Measurements from ENCODE around the gene APEH.

Gene APEH

DNA sequence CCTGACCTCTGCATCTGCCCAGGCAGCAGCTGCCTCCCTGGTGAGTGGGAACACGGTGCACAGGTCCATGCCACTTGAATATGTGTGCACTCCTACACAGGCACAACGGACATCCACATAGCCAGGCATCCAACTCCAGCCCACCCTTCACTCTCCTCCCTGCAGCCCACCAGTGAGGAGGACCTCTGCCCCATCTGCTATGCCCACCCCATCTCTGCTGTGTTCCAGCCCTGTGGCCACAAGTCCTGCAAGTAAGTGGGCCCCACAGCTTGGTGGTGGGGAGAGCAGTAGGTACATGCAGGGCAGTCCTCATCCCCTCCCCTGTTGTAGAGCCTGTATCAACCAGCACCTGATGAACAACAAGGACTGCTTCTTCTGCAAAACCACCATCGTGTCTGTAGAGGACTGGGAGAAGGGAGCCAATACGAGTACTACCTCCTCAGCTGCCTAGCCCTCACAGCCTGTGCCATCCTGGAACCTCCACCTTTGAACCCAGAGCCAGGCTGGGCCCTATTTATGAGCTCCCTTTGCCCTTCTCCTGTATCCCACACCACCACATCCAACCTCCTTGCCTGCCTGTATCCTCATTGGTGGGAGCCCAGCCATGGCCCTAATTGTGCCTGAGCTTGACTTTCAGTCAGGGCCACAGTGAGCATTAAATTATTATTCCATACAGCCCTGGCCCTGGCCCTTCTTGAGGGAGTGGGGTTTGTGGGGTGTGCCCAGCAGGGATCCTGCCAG is 46.9 kb downstream of the APEH start:
- DNase-seq (ENCODE audit: low read depth) = no peak
- TF ChIP-seq, protein P1, sequence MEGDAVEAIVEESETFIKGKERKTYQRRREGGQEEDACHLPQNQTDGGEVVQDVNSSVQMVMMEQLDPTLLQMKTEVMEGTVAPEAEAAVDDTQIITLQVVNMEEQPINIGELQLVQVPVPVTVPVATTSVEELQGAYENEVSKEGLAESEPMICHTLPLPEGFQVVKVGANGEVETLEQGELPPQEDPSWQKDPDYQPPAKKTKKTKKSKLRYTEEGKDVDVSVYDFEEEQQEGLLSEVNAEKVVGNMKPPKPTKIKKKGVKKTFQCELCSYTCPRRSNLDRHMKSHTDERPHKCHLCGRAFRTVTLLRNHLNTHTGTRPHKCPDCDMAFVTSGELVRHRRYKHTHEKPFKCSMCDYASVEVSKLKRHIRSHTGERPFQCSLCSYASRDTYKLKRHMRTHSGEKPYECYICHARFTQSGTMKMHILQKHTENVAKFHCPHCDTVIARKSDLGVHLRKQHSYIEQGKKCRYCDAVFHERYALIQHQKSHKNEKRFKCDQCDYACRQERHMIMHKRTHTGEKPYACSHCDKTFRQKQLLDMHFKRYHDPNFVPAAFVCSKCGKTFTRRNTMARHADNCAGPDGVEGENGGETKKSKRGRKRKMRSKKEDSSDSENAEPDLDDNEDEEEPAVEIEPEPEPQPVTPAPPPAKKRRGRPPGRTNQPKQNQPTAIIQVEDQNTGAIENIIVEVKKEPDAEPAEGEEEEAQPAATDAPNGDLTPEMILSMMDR (IDR thresholded peaks at IDR 0.05; ENCODE audit: control insufficient read depth, extremely low read depth, insufficient read depth) = no peak
- H3K4me3 ChIP-seq (ENCODE audit: low read depth, low read length) = no peak overlapping the region

DNA sequence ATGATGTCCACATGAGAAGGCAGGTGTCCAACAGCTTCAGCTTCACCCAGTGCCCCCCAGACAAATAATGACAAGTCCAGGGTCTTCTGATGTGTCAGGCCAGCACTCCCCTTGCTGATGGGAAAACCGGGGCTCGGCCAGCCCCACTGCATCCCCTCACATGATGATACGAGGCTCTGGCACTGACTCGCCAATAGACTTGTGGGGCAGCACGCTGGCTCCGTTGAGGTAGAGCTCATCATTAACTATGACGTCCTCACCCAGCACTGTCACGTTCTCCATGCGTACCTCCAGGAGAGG is 47.4 kb downstream of the APEH start:
- TF ChIP-seq, protein P1 (IDR thresholded peaks at IDR 0.05; ENCODE audit: control insufficient read depth, extremely low read depth, insufficient read depth) = no peak
- no peak for DNase-seq (ENCODE audit: low read depth)

DNA sequence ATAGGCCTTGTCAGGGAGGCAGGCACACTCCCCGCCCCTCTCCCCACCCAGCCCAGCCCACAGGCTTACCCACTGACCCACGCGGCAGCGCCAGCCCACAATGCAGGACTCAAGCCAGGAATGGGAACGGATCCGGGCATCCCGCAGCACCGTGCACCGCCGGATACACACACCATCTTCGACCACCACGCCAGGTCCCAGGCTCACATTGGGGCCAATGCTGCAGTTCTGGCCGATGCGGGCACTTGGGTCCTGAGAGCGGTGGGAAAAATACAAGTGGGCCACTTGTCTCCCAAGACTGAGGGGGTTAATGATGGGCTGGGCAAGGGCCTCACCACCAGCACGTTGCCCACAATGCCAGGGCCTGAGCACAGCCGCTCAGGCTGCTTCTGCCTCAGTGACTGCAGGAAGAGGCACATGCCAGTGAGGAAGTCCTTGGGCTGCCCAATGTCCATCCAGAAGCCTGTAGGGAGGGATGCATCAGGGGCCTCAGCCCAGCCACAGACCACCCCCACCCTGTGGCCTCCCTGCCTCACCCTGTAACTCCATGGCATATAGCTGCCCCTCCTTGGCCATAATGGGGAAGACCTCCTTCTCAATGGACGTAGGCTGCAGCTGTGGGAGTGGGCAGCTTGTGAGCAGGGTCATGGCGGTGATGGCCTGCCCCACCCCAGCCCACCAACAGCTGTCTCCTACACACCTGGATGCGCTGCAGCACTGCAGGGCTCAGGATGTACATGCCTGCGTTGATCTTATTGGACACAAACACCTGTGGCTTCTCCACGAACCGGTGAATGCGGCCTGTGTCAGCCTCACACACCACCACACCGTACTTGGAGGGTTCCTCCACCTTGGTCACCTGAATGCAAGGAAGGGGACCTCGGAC is 48.0 kb downstream of the APEH start:
- peak overlapping the region; percentile 91 for H3K4me3 ChIP-seq (ENCODE audit: low read depth, low read length)
- no peak for DNase-seq (ENCODE audit: low read depth)

More for the DNA sequence above, 47.4 kb downstream of the APEH start:
- H3K4me3 ChIP-seq (ENCODE audit: low read depth, low read length) = no peak overlapping the region

DNA sequence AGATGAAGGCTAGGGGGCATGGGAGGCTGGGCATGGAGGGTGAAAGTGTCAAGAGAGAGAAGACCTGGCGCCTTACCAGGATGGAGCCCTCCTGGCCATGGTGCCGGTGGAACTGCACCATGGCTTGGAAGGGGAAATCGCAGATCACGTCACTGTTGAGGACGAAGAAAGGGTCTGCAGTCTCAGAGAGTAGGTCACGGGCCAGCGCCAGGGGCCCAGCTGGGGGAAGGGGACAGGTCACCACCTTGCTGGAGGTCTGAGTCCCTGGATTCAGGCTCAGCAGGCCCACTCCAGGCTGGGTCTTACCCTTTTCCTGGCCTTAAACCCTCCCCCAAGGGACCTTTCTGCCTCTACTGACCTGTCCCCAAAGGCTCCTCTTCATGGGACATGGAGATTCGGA is 48.7 kb downstream of the APEH start:
- TF ChIP-seq, protein P1 (IDR thresholded peaks at IDR 0.05; ENCODE audit: control insufficient read depth, extremely low read depth, insufficient read depth) = no peak
- H3K4me3 ChIP-seq (ENCODE audit: low read depth, low read length) = peak overlapping the region; percentile 91
- no peak for DNase-seq (ENCODE audit: low read depth)

More for the DNA sequence above, 48.0 kb downstream of the APEH start:
- TF ChIP-seq, protein P1 (IDR thresholded peaks at IDR 0.05; ENCODE audit: control insufficient read depth, extremely low read depth, insufficient read depth) = no peak

DNA sequence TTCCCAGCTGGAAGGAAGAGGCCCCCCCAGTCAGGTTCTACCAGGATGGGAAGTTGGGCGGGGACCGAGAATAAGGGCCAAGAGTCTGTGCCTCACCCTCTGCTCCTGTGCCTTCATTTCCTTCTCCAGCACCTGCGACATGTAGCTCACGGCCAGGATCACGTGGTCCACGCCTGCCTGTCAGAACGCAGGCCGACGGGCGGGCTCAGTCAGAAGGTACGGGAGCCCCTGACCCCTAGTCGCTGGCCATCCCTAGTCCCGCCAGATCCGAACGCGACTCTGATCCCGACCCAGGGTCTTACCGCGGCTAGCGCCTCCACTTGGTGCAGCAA is 49.1 kb downstream of the APEH start:
- peak; percentile 44 for DNase-seq (ENCODE audit: low read depth)

DNA sequence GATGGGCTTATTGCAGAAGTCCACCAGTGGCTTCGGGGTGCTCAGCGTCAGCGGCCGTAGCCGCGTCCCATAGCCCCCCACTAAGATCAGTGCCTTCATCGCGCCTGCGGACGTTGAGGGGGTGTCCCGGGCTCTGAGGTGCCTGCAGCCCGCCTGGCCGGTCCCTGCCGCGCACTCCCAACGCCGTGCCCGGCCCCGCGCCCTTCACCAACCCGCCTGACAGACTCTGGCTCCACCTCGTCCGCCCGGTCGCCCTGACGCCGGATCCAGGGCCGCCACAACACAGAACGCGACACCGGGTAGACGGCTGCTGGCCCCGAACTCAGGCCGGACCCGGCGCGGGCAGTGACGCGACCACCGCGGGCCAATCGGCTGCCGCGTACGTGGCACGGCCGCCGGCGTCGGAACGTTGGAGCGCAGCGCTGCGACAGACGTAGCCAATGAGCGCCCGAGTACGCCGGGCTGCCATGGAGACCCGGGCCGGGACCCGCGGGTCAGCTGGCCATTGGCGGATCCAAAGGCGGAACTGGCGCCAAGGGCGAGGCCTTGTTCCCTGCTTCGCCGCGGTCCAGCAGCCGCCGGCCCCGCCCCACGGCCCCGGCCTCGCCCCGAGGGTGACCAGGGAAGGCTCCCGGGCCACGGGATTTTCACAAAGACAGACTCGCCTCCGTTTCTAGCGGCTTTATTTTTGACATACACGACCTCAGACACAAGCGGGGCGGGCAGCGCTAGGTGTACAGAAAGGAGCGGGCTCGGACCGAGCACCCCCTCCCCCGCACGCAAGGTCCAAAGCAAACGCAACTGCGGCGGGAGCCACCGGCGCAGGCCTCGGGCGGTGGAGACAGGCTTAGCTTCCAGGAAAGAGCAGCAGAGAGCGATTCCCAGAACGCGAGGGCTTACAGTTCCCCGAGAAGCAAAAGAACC is 49.7 kb downstream of the APEH start, which contains the start of gene GMPPB:
Gene GMPPB (minus strand): TSS at position 324 of the 924 bp plus-strand sequence. CDS start 225 bp downstream, at position 99.
- TF ChIP-seq, protein P1 (IDR thresholded peaks at IDR 0.05; ENCODE audit: control insufficient read depth, extremely low read depth, insufficient read depth) = no peak
- peak; percentile 93 for DNase-seq (ENCODE audit: low read depth)
- peak within 1 kb of the TSS; percentile 91 for H3K4me3 ChIP-seq (ENCODE audit: low read depth, low read length)

More for the DNA sequence above, 49.1 kb downstream of the APEH start:
- TF ChIP-seq, protein P1 (IDR thresholded peaks at IDR 0.05; ENCODE audit: control insufficient read depth, extremely low read depth, insufficient read depth) = no peak
- peak overlapping the region; percentile 91 for H3K4me3 ChIP-seq (ENCODE audit: low read depth, low read length)

All from LNCaP clone FGC (cell line).